A549 (cell line): Measurements from ENCODE around the gene TYW3.
A peak's percentile ranks its signal among the peaks of the same experiment; 100 is the strongest.

Experiments used
- CHD4 ChIP-seq: fragments of 200-600 bp; sonication (generic); IDR thresholded peaks from 2 replicates; pipeline ENCODE4 v1.6.1; 2016; ENCODE audit warnings: antibody characterized with exemption, mild to moderate bottlenecking, borderline replicate concordance
- CTCF ChIP-seq: fragments of >200 bp; sonication (Bioruptor Twin); formaldehyde crosslinking; IDR thresholded peaks from 3 replicates; pipeline ENCODE4 v1.5.1; 2016
- EP300 ChIP-seq, 2 experiments: fragments of >200 bp; sonication (Bioruptor Twin); formaldehyde crosslinking; IDR thresholded peaks; 2 replicates in 1 of 2; 3 replicates in 1 of 2; pipeline ENCODE4 v1.6.1; 2016 to 2017
- MAFK ChIP-seq: fragments of 450-650 bp; IDR thresholded peaks from 2 replicates; pipeline ENCODE4 v1.6.1; 2014; ENCODE audit not compliant: partially characterized antibody
- NFE2L2 ChIP-seq: fragments of 150-350 bp; conservative IDR thresholded peaks from 2 replicates; pipeline ENCODE4 v1.6.1; 2014; ENCODE audit warnings: low read length
- PHF8 ChIP-seq: fragments of 200-600 bp; sonication (generic); IDR thresholded peaks from 2 replicates; pipeline ENCODE4 v1.6.1; 2016; ENCODE audit warnings: low read depth, mild to moderate bottlenecking, antibody characterized with exemption, moderate library complexity, borderline replicate concordance
- POLR2A ChIP-seq: IDR thresholded peaks from 2 replicates; pipeline ENCODE4 v1.6.1; 2012; ENCODE audit warnings: mild to moderate bottlenecking, low read length
- RAD21 ChIP-seq, 2 experiments: fragments of >200 bp in 1 of 2; sonication (Bioruptor Twin) in 1 of 2; formaldehyde crosslinking in 1 of 2; IDR thresholded peaks in 1 of 2; conservative IDR thresholded peaks in 1 of 2; 2 replicates in 1 of 2; 3 replicates in 1 of 2; pipeline ENCODE4 v1.6.1; 2012 to 2018; ENCODE audit warnings: inconsistent platforms in 1 of 2
- REST ChIP-seq: fragments of 200-600 bp; sonication (generic); IDR thresholded peaks from 2 replicates; pipeline ENCODE4 v1.6.1; 2016; ENCODE audit warnings: antibody characterized with exemption, mild to moderate bottlenecking, moderate library complexity
- RFX5 ChIP-seq: fragments of 450-650 bp; IDR thresholded peaks from 2 replicates; pipeline ENCODE4 v1.7.1; 2014; ENCODE audit warnings: antibody characterized with exemption, mild to moderate bottlenecking, moderate library complexity

- TF ChIP-seq CTCF = no peak
- TF ChIP-seq MAFK = no peak
- no peak for TF ChIP-seq EP300 (IDR thresholded peaks at IDR 0.05)
- TF ChIP-seq RFX5 = no peak
- no peak for TF ChIP-seq NFE2L2
- peak; percentile 67 for TF ChIP-seq POLR2A
- TF ChIP-seq CHD4 = no peak
- TF ChIP-seq RAD21 (conservative IDR thresholded peaks at IDR 0.05 in 1 of 2, IDR thresholded peaks at IDR 0.05 in 1 of 2) = no peak
- no peak for TF ChIP-seq REST
- TF ChIP-seq PHF8 = peak; percentile 76; the same call in 1 of the 2 replicates
These were observed at the start of gene TYW3, which contains the start of gene CRYZ for GRCh38 chr1:74732960-74733603.
